ENCODE results near the gene HSPB2. TPM values are rescaled to one million over a fixed set of nuclear protein-coding genes. Genes with fewer than 3 reads are reported as not detected.

Gene HSPB2
- total RNA-seq, 1 donor from 2014 or later: 59.9 TPM

- DNase-seq (ENCODE audit: low spot score): no peak
- intact Hi-C loops (cut with DNase I): no loop called here
Observed at GRCh38 chr11:111934306-111934705, 21.8 kb downstream of the HSPB2 start.

- intact Hi-C loops (cut with DNase I): no loop called here
Observed at GRCh38 chr11:111935317-111936039, 22.9 kb downstream of the HSPB2 start.

GRCh38 chr11:111936040-111936540 lies 23.6 kb downstream of the HSPB2 start:
- intact Hi-C loops (cut with DNase I): no loop called here
- DNase-seq (ENCODE audit: low spot score): no peak

More at GRCh38 chr11:111935317-111936039, 22.9 kb downstream of the HSPB2 start:
- DNase-seq (ENCODE audit: low spot score): no peak

- intact Hi-C loops (cut with DNase I): loop anchor here (1.0 kb wide), 1 partner anchor 41 kb away; no protein-coding TSS in a partner anchor
Observed at GRCh38 chr11:111937461-111937769, 24.9 kb downstream of the HSPB2 start.

GRCh38 chr11:111937844-111938243 lies 25.3 kb downstream of the HSPB2 start:
- no peak for DNase-seq (ENCODE audit: low spot score)
- intact Hi-C loops (cut with DNase I): loop anchor here (1.0 kb wide), 1 partner anchor 40 kb away; no protein-coding TSS in a partner anchor

More at GRCh38 chr11:111937461-111937769, 24.9 kb downstream of the HSPB2 start:
- DNase-seq (ENCODE audit: low spot score): no peak

- intact Hi-C loops (cut with DNase I): no loop called here
Observed at GRCh38 chr11:111938687-111939160, 26.2 kb downstream of the HSPB2 start.

GRCh38 chr11:111939836-111940604 lies 27.5 kb downstream of the HSPB2 start:
- intact Hi-C loops (cut with DNase I): no loop called here
- no peak for DNase-seq (ENCODE audit: low spot score)

More at GRCh38 chr11:111938687-111939160, 26.2 kb downstream of the HSPB2 start:
- no peak for DNase-seq (ENCODE audit: low spot score)

GRCh38 chr11:111941963-111942362 lies 29.4 kb downstream of the HSPB2 start:
- intact Hi-C loops (cut with DNase I): no loop called here
- no peak for DNase-seq (ENCODE audit: low spot score)

GRCh38 chr11:111942829-111943228 lies 30.3 kb downstream of the HSPB2 start:
- DNase-seq (ENCODE audit: low spot score): no peak
- intact Hi-C loops (cut with DNase I): no loop called here

GRCh38 chr11:111944139-111944538 lies 31.6 kb downstream of the HSPB2 start:
- DNase-seq (ENCODE audit: low spot score): no peak
- intact Hi-C loops (cut with DNase I): no loop called here

GRCh38 chr11:111944651-111945051 lies 32.1 kb downstream of the HSPB2 start:
- intact Hi-C loops (cut with DNase I): no loop called here
- DNase-seq (ENCODE audit: low spot score): no peak

- no peak for DNase-seq (ENCODE audit: low spot score)
- intact Hi-C loops (cut with DNase I): no loop called here
Observed at GRCh38 chr11:111945198-111945597, 32.7 kb downstream of the HSPB2 start.

- intact Hi-C loops (cut with DNase I): no loop called here
- DNase-seq (ENCODE audit: low spot score): no peak
Observed at GRCh38 chr11:111946499-111946898, 34.0 kb downstream of the HSPB2 start.

GRCh38 chr11:111947143-111947542 lies 34.6 kb downstream of the HSPB2 start:
- intact Hi-C loops (cut with DNase I): no loop called here

GRCh38 chr11:111949519-111950426 lies 37.2 kb downstream of the HSPB2 start:
- no peak for DNase-seq (ENCODE audit: low spot score)
- intact Hi-C loops (cut with DNase I): no loop called here

More at GRCh38 chr11:111947143-111947542, 34.6 kb downstream of the HSPB2 start:
- no peak for DNase-seq (ENCODE audit: low spot score)

- DNase-seq (ENCODE audit: low spot score): no peak
- intact Hi-C loops (cut with DNase I): no loop called here
Observed at GRCh38 chr11:111951565-111951964, 39.0 kb downstream of the HSPB2 start.

GRCh38 chr11:111954154-111954553 lies 41.6 kb downstream of the HSPB2 start:
- no peak for DNase-seq (ENCODE audit: low spot score)
- intact Hi-C loops (cut with DNase I): no loop called here

GRCh38 chr11:111957663-111958444 lies 45.3 kb downstream of the HSPB2 start:
- intact Hi-C loops (cut with DNase I): no loop called here
- DNase-seq (ENCODE audit: low spot score): no peak

GRCh38 chr11:111960916-111961315 lies 48.4 kb downstream of the HSPB2 start:
- intact Hi-C loops (cut with DNase I): no loop called here
- DNase-seq (ENCODE audit: low spot score): no peak
